ENCODE data around the gene SHQ1.

The SHQ1 gene

GRCh38 chr3:72753495-72753894, 94.8 kb downstream of the SHQ1 start:
- no peak for TF ChIP-seq TOX (CRISPR knock-in tag; IDR thresholded peaks at IDR 0.05; ENCODE audit: borderline replicate concordance)
- TF ChIP-seq OSR1 (CRISPR knock-in tag; IDR thresholded peaks at IDR 0.05): no peak
- no peak for TF ChIP-seq ISL1 (CRISPR knock-in tag; IDR thresholded peaks at IDR 0.05)
- TF ChIP-seq PATZ1 (CRISPR knock-in tag; IDR thresholded peaks at IDR 0.05; ENCODE audit: borderline replicate concordance): no peak
- no peak for TF ChIP-seq BACH2 (CRISPR knock-in tag; IDR thresholded peaks at IDR 0.05; ENCODE audit: borderline replicate concordance)
- no peak for TF ChIP-seq ESRRG (CRISPR knock-in tag; IDR thresholded peaks at IDR 0.05)
- no peak for TF ChIP-seq ZNF8 (CRISPR knock-in tag; IDR thresholded peaks at IDR 0.05)
- TF ChIP-seq PPARA (CRISPR knock-in tag; IDR thresholded peaks at IDR 0.05; ENCODE audit: borderline replicate concordance): no peak
- TF ChIP-seq POU6F1 (CRISPR knock-in tag; IDR thresholded peaks at IDR 0.05; ENCODE audit: borderline replicate concordance, low read depth): no peak
- no peak for TF ChIP-seq ZNF70 (CRISPR knock-in tag; IDR thresholded peaks at IDR 0.05)
- no peak for TF ChIP-seq SNAI2 (CRISPR knock-in tag; IDR thresholded peaks at IDR 0.05)
- no peak for TF ChIP-seq ZFP30 (CRISPR knock-in tag; IDR thresholded peaks at IDR 0.05)
- ATAC-seq: no peak

- ATAC-seq: no peak
- TF ChIP-seq PPARA (CRISPR knock-in tag; IDR thresholded peaks at IDR 0.05; ENCODE audit: borderline replicate concordance) (no peak), ZC3H10 (CRISPR knock-in tag; IDR thresholded peaks at IDR 0.05) (no peak), POU6F1 (CRISPR knock-in tag; IDR thresholded peaks at IDR 0.05; ENCODE audit: borderline replicate concordance, low read depth) (no peak), CSRNP3 (CRISPR knock-in tag; IDR thresholded peaks at IDR 0.05) (no peak), ZFP30 (CRISPR knock-in tag; IDR thresholded peaks at IDR 0.05) (no peak), BACH2 (CRISPR knock-in tag; IDR thresholded peaks at IDR 0.05; ENCODE audit: borderline replicate concordance) (no peak), CSDC2 (CRISPR knock-in tag; IDR thresholded peaks at IDR 0.05) (no peak), ARNTL (CRISPR knock-in tag; IDR thresholded peaks at IDR 0.05; ENCODE audit: borderline replicate concordance, low read depth) (no peak), ZNF8 (CRISPR knock-in tag; IDR thresholded peaks at IDR 0.05) (no peak), ZFP3 (CRISPR knock-in tag; IDR thresholded peaks at IDR 0.05) (no peak), ZNF565 (CRISPR knock-in tag; conservative IDR thresholded peaks at IDR 0.05; ENCODE audit: low read depth) (no peak), PATZ1 (CRISPR knock-in tag; IDR thresholded peaks at IDR 0.05; ENCODE audit: borderline replicate concordance) (no peak), OSR1 (CRISPR knock-in tag; IDR thresholded peaks at IDR 0.05) (no peak), TOX (CRISPR knock-in tag; IDR thresholded peaks at IDR 0.05; ENCODE audit: borderline replicate concordance) (no peak)
Measured at GRCh38 chr3:72750405-72750965, 97.8 kb downstream of the SHQ1 start.

GRCh38 chr3:72748659-72749058, 99.6 kb downstream of the SHQ1 start:
- TF ChIP-seq ZFP30 (CRISPR knock-in tag; IDR thresholded peaks at IDR 0.05): no peak
- ATAC-seq: no peak

Measured in SK-N-SH treated with all-trans-retinoic acid at 6 μM for 48 hours (cell line).